COR-L47 (cell line): ENCODE data around the gene CDC42BPA.

Experiments
- DNase-seq: peaks from one replicate; lab custom pipeline; 2025; lab: John Stamatoyannopoulos, UW

Gene CDC42BPA

DNA sequence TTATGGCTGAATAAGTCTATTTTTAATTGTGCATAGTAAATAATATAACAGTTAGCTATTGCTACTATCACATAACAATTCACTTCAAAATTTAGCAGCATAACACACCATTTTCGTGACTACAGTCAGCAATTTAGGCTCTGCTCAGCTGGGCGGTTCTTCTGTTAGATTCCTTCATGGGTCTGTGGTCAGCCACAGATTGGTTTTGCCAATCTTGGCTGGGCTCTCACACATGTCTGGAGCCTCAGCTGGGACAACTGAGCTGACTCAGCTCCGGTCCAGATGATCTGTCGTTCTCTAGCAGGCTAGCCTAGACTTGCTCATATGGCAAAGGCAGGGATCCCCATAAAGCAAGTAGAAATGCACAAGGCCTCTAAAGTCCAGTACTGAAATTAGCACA is 15.1 kb upstream of the CDC42BPA start:
- DNase-seq = no peak

DNA sequence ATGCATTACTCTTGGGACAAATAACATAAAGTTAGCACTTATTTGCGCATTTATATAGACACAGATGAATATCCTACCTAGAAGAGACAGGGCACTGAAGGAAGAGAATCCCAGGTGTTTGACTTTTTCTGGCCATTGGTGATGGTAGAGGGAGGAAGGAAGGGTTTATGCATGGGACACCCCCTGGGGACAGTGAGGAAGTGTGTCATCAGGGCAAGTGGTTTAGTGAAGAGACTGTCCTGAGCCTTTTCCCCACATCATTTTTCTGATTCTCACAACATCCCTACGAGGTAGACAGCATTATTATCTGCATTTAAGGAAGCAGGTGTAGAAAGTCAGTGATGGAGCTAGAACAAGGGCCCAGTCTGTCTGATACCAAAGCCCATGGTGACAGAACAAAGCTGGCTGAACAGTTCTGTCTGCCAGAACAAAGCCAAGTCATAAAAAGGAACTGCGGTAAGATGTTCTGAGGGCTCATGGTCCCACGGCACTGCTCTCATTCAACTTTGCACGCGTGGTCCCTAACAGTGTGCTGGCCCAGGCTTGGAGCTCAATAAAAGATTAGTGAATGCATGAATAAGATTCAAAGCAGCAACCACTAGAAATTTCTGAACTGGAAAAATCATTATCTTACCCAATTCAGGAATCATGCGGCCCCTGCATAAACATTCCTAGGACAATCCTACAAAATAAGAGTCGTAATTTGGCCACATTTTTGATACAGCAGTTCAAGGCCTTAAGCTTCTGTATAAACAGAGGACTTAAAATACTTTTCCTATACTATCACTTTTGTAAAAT is 12.2 kb upstream of the CDC42BPA start:
- DNase-seq = no peak

DNA sequence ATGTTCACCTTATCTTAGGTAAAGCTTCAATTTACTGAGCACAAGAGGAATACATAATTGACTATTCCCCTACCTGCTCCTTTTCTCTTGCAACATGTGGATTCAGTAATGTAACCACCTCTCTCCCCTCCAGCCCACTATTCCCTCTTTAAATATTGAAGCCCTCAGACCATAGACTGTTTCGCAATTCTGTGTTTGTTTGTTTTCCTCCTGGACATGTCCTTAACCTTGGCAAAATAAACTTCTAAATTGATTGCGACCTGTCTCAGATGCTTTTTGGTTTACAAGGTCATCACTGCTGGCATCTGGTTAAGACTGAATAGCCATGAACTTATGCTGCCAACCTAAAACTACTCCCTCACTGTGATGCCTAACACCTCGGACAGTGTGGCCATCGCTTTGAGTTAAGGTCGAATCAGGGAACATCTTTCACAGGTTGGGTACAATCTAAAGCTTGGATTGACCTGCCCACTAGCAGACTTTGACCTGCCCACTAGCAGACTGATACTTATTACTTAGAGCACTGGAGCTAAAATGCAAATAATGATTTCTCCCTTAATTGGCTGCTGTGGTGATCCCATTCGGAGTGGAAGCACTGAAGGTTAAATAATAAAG is 10.2 kb upstream of the CDC42BPA start:
- DNase-seq = no peak

DNA sequence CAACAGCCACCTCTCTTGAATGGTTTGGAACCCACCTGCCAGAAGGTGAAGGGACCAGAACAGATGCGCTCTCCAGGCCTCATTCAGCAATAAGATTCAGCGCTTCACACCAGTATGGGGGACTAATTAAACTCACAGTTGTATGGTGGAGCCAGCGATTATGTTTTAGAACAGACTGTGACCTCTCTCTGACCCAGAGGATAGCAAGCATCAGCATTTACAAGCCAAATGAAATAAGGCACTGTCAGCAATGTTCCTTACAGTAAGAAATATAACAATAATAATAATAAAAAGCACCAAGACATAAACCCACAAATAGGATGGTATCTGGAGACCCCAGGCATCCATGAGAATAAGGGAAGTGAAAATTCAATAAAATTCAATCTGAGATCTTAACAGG is 6.9 kb upstream of the CDC42BPA start:
- no peak for DNase-seq

DNA sequence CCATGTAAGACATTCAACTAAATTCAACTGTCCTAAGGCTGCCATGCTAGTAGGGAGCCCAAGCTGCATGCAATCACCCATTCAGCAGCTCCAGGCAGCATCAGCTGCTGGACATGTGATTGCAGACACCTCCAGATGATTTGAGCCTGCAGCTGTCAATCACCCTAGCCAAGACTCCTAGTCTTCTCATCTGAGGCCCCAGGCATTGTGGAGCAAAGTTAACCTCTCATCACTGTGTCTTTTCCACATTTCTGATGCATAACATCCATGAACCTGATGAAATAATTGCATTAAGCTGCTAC is 5.6 kb upstream of the CDC42BPA start:
- DNase-seq = no peak

DNA sequence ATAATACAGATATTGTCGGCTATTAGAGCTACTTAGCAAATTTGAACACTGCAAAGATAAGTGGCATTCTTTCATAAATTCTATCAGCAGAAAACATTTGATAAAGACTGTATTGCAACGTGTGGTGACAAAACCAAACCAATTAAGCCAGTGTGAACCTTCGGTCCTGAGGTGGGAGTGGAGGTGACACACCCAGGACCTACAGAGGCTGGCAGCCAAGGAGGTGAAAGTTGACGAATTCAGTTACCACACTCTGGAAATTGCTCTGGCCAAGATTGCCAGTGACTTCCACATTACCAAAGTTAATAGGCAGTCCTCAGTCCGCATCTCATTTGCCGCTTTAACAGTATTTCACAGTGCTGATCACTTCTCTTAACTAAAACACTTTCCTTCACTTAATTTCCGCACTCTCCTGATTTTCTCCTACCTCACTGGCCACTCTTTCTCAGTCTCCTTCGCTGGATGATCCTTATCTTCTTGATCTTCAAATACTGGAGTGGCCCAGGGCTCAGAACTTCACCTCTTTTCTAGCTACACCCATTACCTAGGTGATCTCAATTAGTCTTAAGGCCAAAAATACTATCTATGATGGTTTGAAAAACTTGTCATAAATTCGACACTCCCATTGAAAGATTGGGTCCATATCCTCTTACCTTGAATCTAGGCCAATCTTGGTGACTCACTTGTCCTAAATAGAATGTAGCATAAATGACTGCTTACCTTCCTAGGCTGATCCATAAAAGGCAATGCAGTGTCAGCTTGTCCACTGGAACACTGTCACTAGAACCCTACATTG is 5.1 kb upstream of the CDC42BPA start:
- DNase-seq = no peak

DNA sequence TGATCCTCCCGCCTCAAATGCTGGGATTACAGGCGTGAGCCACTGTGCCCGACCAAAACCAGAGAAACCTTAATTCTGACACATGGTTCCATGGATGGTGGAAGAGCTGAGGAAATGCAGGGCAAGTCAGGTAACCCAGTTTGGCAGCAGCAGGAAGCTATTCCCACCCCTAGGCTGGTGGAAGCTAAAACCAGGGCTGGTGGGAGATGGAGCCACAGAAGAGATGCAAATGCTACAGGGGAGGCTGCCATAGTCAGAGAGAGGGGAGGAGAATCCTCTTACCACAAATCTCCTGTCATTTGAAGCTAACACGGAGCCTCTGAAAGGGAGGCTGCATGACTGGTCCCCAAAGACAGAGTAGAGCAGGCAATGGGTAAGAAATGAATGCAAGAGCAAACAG is 4.1 kb upstream of the CDC42BPA start:
- no peak for DNase-seq

DNA sequence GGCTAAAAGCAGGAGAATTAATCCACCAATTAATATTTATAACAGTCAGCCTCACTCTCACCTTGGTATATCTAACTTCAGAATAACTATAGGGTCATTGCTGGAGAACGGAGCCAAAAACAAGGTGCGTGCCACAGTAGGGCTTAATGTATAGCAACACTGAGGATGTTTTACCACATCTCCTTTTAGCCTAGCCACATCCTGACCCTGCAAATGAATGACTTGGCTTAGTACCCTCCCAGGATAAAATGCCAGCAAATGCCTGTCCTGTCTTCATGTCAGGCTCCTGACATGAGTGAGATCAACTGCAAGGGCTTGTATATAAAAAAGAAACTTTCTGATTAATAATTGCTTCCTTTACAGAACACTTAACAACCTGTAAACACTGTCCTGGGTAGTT is 2.7 kb upstream of the CDC42BPA start:
- DNase-seq = no peak

DNA sequence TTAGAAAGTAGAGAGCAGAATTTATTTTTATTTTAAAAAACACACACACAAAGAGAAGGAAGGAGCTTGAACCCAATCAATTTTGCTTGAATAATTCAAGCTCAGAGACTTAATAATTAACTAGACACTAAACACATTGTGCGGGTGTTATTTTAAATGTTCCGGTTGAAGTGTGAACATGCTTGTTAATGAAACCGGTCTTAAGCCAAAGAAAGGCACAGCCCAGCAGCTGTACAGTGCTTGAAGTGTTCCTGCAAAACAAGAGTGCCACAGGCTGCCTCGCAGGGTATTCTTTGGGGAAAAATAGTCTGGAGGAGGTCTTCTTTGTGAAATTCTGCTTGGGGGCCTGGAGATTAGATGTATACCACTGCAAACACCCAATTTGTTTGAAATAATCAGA is 2.2 kb upstream of the CDC42BPA start:
- DNase-seq = no peak

DNA sequence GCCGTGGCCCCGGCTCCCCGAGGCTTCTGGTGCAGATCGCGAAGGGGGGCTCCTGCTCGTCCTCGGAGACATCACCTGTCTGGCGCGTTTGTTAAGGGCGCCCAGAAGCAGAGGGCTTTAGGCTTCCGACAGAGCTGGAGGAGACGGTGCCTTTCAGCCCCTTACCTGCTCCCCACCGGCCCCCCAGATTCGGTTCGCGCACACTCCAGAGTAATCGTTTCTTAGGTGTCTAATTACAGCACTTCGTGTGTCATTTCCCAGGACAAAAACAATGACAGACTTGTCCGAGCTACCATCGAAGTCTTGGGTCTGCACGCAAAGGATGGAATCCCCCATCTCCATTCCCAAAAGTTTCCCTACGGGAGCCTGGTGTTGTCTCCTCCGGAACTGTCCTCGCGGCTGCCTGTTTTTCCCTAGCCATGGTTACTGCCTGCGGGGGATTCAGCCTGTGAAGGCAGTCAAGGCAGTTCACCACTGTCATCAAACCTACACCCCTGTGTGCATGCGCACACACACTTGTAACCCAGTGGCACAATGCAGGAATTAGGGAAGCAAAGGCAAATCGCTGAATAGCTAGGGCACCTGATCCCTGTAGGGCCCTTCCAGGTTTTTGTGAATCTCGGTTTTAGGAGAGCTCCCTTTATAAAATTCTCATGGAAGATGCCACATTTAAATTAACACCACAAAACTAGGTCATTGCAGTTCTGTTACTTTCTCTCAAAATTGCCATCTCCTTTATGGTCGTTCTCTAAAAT is 738 bp upstream of the CDC42BPA start:
- DNase-seq = peak; percentile 37

DNA sequence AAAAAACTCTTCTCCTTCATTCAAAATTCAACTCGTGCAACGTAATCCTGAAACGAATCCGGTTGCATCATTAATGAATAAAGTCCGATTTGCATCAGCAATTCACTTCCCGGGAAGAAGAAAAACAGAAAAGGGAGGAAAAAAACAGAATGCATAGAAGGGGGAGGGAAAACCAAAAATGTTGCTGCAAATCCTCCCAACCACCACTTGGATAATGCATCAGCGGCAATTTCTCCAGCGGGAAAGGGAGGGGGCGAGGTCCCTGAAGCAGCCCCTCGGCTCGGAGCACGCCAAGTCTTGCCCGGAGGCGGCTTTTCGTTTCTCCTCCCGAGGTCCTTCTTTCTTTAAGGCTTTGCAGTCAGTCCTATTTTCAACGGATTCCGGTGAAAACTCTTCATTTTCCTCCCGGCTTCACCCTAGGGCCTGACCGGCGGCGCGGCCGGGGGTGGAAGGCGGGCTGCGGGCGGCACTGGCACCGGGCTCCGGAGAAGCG is 723 bp downstream of the CDC42BPA start:
- peak; percentile 58 for DNase-seq

DNA sequence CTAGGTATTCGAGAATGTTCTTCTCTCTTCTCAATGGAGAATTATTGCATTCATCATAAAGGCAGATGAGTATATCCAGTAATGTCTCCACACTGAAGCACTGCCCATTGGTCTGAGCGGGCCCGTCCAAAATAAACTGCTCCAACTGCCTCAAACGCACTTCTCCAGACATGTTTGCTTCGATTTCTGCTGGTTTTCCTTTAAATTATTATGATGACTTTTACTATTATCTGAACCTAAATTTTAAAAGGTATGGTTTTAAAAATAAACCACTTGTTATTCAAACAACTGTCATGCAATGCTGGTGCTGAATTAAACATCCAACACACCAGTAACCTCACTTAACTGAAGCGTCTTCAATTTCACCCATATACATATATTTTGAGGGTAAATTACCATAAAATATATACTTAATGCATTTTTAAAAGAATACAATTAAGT is 1.3 kb downstream of the CDC42BPA start:
- DNase-seq = no peak

DNA sequence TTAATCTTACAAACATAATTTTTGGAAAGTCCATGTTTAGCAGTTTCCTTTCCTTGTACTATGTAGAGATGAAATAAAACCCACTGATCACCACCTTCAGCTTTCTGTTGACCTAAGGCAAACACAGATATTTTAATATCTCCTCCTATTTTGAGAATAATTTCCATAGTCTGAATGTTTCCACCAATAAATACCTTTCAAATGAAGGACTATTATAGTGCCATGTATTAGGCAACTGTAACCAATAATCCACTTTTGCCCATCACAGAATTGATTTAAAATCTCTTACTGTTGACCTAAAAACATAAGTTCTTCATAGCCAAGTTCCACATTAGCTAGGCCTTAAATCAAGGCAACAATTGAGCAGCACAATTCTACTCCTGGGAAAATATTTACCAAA is 1.8 kb downstream of the CDC42BPA start:
- no peak for DNase-seq

DNA sequence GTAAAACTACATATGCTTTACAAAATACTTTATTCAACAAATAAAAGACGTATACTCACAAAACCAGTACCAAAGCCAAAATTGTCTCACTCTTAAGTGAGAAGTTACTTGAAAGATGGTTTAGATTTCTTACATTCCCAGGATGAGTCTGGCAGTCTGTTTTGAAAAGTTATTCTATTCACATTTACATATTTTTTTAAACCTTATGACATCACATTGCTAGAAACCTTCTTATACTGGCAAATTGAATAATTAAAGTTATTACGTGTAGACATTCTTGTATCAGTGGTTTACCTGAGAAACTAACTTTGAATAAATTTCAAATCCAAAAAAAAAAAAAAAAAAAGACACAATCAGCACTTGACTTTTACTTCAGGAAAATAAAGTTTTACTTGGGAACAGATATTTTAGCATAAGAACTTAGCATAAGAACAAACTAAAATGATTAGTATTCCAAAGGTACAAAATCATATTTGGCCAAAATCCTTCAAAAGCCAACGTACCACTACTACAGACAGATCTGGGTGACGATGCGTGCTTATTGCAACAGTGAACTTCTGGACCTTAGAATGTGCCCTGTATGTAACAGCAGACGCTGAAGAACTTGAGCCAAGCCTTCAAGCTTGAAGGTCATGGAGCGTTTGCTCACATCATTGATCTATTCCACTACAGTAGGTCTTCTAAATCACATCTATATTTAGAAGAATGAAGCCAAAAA is 2.5 kb downstream of the CDC42BPA start:
- no peak for DNase-seq

DNA sequence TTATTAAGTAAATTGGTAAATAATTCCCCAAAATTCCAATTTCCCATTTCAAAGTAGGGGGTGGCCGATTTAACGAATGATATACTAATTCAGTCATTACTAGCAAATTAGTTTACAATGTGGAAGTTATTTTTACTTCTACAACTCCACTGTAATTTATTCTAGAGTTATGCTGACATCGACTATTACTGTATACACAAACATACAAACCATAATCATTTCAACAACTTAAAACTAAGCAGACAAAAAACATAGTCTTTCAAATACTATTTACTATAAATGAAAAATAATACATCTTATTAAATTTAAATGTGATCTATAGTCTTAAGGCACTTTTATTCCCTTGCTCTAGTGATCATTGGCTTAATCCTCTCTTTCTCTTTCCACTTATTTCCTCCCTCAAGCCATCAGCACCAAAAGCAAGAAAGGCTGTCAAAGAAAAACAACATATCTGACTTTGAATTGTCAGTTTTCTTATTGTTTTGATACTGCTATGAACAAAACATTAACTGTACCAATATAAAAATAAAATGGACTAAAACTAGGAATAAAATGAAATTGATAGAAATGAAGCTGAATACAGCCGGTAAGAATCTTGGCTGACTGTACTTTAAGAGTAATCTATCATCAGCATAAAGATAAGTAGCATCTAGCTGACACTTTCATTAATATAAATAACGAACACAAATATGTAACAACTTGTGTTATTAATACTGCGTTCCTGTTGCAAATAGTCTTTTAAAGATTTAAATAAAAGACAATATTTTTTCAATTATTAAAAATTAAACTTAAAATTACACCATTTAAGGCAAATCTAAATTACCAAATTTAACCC is 4.1 kb downstream of the CDC42BPA start:
- no peak for DNase-seq

DNA sequence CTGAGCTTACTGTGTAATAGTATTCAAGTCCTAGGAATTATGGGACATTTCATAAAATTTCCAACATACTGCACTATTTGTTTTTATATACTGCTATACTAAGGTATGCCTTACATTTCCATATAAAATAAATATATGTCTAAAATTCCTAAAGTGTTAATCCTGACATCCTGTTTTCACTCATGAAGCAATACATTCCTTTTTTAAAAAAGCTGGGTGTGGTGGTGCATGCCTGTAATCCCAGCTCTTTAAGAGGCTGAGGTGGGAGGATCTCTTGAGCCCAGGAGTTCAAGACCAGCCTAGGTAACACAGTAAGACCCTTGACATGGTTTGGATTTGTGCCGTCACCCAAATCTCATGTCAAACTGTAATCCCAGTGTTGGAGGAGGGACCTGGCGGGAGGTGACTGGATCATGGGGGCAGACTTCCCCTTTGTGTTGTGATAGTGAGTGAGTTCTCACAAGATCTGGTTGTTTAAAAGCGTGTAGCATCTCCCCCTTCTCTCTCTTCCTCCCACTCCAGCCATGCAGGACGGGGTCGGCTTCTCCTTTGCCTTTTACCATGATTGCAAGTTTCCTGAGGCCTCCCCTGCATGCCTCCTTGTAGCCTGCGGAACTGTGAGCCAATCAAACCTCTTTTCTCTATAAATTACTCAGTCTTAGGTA is 5.8 kb downstream of the CDC42BPA start:
- no peak for DNase-seq

DNA sequence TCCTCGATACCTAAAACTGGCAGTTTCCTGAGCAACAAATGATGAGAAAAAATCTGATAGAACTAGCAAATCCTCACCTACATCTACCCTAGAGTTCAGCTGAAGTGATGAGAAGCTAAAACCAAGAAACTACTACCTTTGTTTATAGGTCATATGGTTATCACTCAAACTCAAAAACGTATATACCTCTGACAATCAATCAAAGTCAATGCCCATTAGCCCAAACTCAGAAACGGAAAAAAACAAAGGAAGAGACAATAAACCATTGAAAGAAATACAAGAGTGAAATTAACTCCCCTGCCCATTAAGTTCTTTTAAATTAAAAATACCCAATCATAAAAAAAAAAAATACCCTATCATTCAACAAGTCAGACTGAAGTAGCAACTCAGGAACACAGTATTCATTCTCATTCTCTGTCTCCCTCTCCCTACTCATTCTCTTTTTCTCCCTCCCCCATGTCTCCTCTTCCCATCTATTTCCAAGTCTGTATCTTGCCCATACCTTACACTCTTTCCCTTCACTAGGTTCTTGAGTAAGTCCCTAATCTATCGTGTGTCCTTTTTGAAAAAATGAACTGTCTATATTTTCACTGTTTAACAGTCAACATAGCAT is 6.8 kb downstream of the CDC42BPA start:
- DNase-seq = no peak

DNA sequence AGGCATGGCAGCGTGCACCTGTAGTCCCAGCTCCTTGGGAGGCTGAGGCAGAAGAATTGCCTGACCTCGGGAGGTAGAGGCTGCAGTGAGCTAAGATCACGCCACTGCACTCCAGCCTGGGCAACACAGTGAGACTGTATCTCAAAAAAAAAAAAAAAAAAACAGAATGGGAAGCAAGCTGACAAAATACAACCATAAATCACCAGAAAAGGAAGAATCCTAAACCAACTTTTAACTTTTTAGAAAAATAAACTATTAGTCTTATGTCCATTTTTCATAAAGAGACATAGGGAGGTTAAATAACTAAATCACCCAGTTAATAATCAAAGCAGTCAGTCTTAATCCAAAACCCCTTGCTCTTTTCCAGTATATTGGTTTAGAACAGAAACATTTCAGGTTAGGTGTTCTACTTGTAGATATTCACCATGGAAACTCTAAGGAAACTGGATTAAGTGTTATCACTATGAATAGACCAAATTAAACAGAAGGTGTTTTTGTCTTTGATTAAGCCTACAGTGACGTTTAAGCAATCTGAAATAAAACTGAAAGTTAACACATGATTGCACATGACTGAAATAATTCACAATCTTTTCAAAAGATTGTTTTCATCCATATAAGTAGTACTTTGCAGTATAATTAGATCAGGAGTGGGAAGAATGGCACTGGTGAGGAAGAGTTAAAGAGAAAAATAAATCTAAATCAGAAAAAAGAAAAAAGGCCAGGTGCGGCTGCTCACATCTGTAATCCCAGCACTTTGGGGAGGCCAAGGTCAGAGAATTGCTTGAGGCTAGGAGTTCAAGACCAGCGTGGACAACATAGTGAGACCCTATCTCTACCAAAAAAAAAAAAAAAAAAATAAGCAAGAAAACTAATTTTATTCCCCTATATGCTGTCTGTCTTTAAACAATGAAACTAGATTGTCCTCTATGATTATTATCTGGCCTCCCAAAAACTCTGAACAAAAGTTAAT is 9.6 kb downstream of the CDC42BPA start:
- DNase-seq = no peak

DNA sequence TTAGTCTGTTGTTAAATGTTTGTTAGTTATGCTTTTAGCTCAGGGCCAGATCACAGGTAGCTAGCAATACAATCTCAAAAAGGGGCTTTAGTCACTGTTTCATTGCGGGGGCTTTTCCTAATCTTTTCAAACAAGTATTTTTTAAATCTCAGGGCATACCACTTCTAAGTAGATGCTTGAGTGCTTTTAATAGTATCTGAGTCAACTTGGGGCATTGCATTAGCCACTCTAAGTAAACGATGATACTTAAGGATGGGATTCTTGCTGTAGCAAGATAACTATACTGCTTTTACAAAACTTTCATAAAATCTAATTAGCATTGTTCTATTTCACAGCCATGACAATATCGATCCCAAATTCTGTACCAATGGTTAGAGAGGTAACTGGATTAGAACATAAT is 11.6 kb downstream of the CDC42BPA start:
- DNase-seq = no peak
